K562 (cell line): Measurements from ENCODE around the gene CFDP1. TPM values are rescaled to one million over a fixed set of nuclear protein-coding genes. Genes with fewer than 3 reads are reported as not detected.

Experiments used
- BDP1 ChIP-seq: IDR thresholded peaks from 3 replicates; pipeline ENCODE4 v1.6.1; 2011; ENCODE audit not compliant: insufficient read length, insufficient read depth
- E2F6 ChIP-seq, 2 experiments: IDR thresholded peaks; 2 replicates each; pipeline ENCODE4 v1.6.1; 2011; ENCODE audit warnings: borderline replicate concordance in 1 of 2, control low read depth in 1 of 2, low read depth in 1 of 2, low read length in 1 of 2, mild to moderate bottlenecking in 1 of 2, mixed read lengths in 1 of 2, moderate library complexity in 1 of 2; ENCODE audit not compliant: insufficient read depth in 1 of 2, insufficient read length in 1 of 2, poor library complexity in 1 of 2, severe bottlenecking in 1 of 2; ENCODE audit errors: extremely low read depth in 1 of 2
- ETS2 ChIP-seq: IDR thresholded peaks from 2 replicates; pipeline ENCODE4 v1.6.1; 2016; ENCODE audit warnings: borderline replicate concordance, missing genetic modification characterization, mild to moderate bottlenecking, moderate library complexity, missing compliant biosample characterization; ENCODE audit not compliant: poor library complexity, severe bottlenecking
- EWSR1 ChIP-seq: fragments of 450-650 bp; IDR thresholded peaks from 2 replicates; pipeline ENCODE4 v1.6.1; 2018; ENCODE audit warnings: borderline replicate concordance, mild to moderate bottlenecking, low read depth, moderate library complexity; ENCODE audit not compliant: partially characterized antibody
- IFI16 ChIP-seq: fragments of 250-450 bp; sonication (Bioruptor Pico); IDR thresholded peaks from 2 replicates; pipeline ENCODE4 v2.1.2; 2022; ENCODE audit warnings: mild to moderate bottlenecking, inconsistent platforms
- MBD2 ChIP-seq: sonication (generic); IDR thresholded peaks from 2 replicates; pipeline ENCODE4 v1.6.1; 2016; ENCODE audit warnings: low read depth, borderline replicate concordance
- NR4A1 ChIP-seq, 2 experiments: fragments of 250-450 bp in 1 of 2; fragments of 450-650 bp in 1 of 2; sonication (Bioruptor Pico) in 1 of 2; IDR thresholded peaks; 2 replicates each; pipeline versions ENCODE4 v1.4.0 to v1.6.1; 2016 to 2020; ENCODE audit warnings: mild to moderate bottlenecking in 2 of 2, missing compliant biosample characterization in 1 of 2, missing genetic modification characterization in 1 of 2, moderate library complexity in 1 of 2
- RBM39 ChIP-seq: fragments of 200-400 bp; formaldehyde crosslinking; optimal IDR thresholded peaks from 2 replicates; pipeline ENCODE3; 2018; ENCODE audit warnings: low read depth, low read length
- TEAD1 ChIP-seq, 2 experiments: fragments of 450-650 bp in 1 of 2; sonication (generic) in 1 of 2; formaldehyde crosslinking; IDR thresholded peaks; 2 replicates each; pipeline versions ENCODE4 v1.4.0 to v1.8.0; 2020 to 2022; ENCODE audit warnings: mild to moderate bottlenecking in 2 of 2, missing genetic modification reagents in 1 of 2
- TRIM28 ChIP-seq: fragments of 450-650 bp; IDR thresholded peaks from 2 replicates; pipeline ENCODE4 v1.6.1; 2017
- ZBTB9 ChIP-seq: fragments of 450-650 bp; formaldehyde crosslinking; IDR thresholded peaks from 2 replicates; pipeline ENCODE4 v1.4.0; 2020; ENCODE audit warnings: mild to moderate bottlenecking, moderate library complexity
- ZC3H4 ChIP-seq: sonication (generic); formaldehyde crosslinking; IDR thresholded peaks from 2 replicates; pipeline ENCODE4 v1.9.0; 2021; ENCODE audit warnings: missing genetic modification reagents, borderline replicate concordance
- ZFPM2 ChIP-seq: fragments of 250-450 bp; sonication (Bioruptor Pico); IDR thresholded peaks from 2 replicates; pipeline ENCODE4 v1.5.1; 2022; ENCODE audit warnings: mild to moderate bottlenecking
- ZNF121 ChIP-seq: sonication (generic); formaldehyde crosslinking; conservative IDR thresholded peaks from 2 replicates; pipeline ENCODE4 v1.8.0; 2022; ENCODE audit warnings: missing genetic modification reagents
- ZNF197 ChIP-seq: fragments of 200-800 bp; sonication (Bioruptor generic); IDR thresholded peaks from 2 replicates; pipeline ENCODE4 v1.6.1; 2016; ENCODE audit warnings: low read depth, missing genetic modification characterization, missing compliant biosample characterization
- ZNF232 ChIP-seq: sonication (generic); formaldehyde crosslinking; IDR thresholded peaks from 2 replicates; pipeline ENCODE4 v1.8.0; 2022; ENCODE audit warnings: mild to moderate bottlenecking, missing genetic modification reagents
- ZNF316 ChIP-seq: fragments of 450-650 bp; IDR thresholded peaks from 2 replicates; pipeline ENCODE4 v1.6.1; 2016
- ZNF384 ChIP-seq: IDR thresholded peaks from 2 replicates; pipeline ENCODE4 v1.6.1; 2012; ENCODE audit warnings: low read depth, low read length, improper control_type of control experiment
- ZNF511 ChIP-seq: sonication (generic); formaldehyde crosslinking; IDR thresholded peaks from 2 replicates; pipeline ENCODE4 v1.8.0; 2022; ENCODE audit warnings: mild to moderate bottlenecking, missing genetic modification reagents
- ZNF740 ChIP-seq, 3 experiments: fragments of 200-800 bp in 1 of 3; sonication (Bioruptor generic) in 1 of 3; sonication (generic) in 1 of 3; formaldehyde crosslinking in 1 of 3; IDR thresholded peaks; 2 replicates each; pipeline versions ENCODE4 v1.6.1 to v1.8.0; 2016 to 2022; ENCODE audit warnings: mild to moderate bottlenecking in 2 of 3, missing compliant biosample characterization in 2 of 3, missing genetic modification characterization in 2 of 3, missing genetic modification reagents in 1 of 3
- polyA plus RNA-seq, 8 experiments: library from polyadenylated mRNA; depleted of rRNA in 4 of 8; stranded (reverse) in 5 of 8; unstranded in 3 of 8; fragments of >200 nt; fragmentation: Nextera tagmentation in 2 of 8; fragmentation: Illumina TruSeq in 1 of 8; extraction: Ambion mirVana in 2 of 8; extraction: Trizol in 1 of 8; gene quantifications; 2 replicates each; pipeline versions ENCODE4 v1.2.1 to v1.2.3, GENCODE V29; 2011 to 2014; ENCODE audit warnings: inconsistent platforms in 1 of 8, missing spikeins in 1 of 8
- total RNA-seq, 7 experiments: library from RNA; depleted of rRNA in 6 of 7; stranded (reverse); fragments of >200 nt in 6 of 7; fragmentation: Illumina TruSeq in 2 of 7; extraction: Trizol in 2 of 7; gene quantifications; 2 replicates each; pipeline versions ENCODE4 v1.2.1 to v1.2.3, GENCODE V29; 2011 to 2021; ENCODE audit warnings: low replicate concordance in 1 of 7

The CFDP1 gene
- total and polyA plus RNA-seq, 9 of the 15 experiments (the other 6 are each of a cell fraction or from before 2014, with no cell fraction given) = 31.5 to 78.4 (median 61.7) TPM

- TF ChIP-seq NR4A1 (CRISPR knock-in tag; IDR thresholded peaks at IDR 0.05) = no peak
- no peak for TF ChIP-seq NR4A1 (tag; IDR thresholded peaks at IDR 0.05)
- TF ChIP-seq TEAD1 (CRISPR knock-in tag; IDR thresholded peaks at IDR 0.05) = peak in 1 of 2 experiments; percentile 2; a peak in 1 of 4 replicates
- no peak for TF ChIP-seq ZNF316
- no peak for TF ChIP-seq BDP1
- TF ChIP-seq ZNF197 (CRISPR knock-in tag) = no peak
- no peak for TF ChIP-seq ZNF232 (CRISPR knock-in tag)
- no peak for TF ChIP-seq MBD2
- no peak for TF ChIP-seq ZNF121 (CRISPR knock-in tag)
- TF ChIP-seq EWSR1 = no peak
- no peak for TF ChIP-seq ETS2 (tag)
- 0 out of 2 replicates have a peak, but pooled peaks have one; percentile 47 for TF ChIP-seq ZBTB9 (CRISPR knock-in tag)
- TF ChIP-seq IFI16 (CRISPR knock-in tag) = no peak
- no peak for TF ChIP-seq RBM39
- TF ChIP-seq ZNF384 = 0 out of 2 replicates have a peak, but pooled peaks have one; percentile 24
- TF ChIP-seq ZNF740 (CRISPR knock-in tag; IDR thresholded peaks at IDR 0.05) = no peak
- no peak for TF ChIP-seq ZNF740 (tag; IDR thresholded peaks at IDR 0.05)
- TF ChIP-seq ZFPM2 (CRISPR knock-in tag) = no peak
- TF ChIP-seq E2F6 (IDR thresholded peaks at IDR 0.05; ENCODE audit: borderline replicate concordance in 1 of 2, extremely low read depth in 1 of 2, insufficient read depth in 1 of 2, insufficient read length in 1 of 2, low read depth in 1 of 2, low read length in 1 of 2, poor library complexity in 1 of 2, severe bottlenecking in 1 of 2) = peak in 1 of 2 experiments; percentile 9
- TF ChIP-seq ZNF511 (CRISPR knock-in tag) = no peak
- no peak for TF ChIP-seq TRIM28
- TF ChIP-seq ZC3H4 (CRISPR knock-in tag) = no peak
These were observed 128.6 kb downstream of the CFDP1 start (continued) for GRCh38 chr16:75304521-75305363.
